GM19240 (cell line): ENCODE results near the gene MUC5B.
"Not testable (repeated sequence)": the region's sequence is repeated elsewhere in the genome, so short reads cannot be mapped to it uniquely, and the experiment has no call there.

Source experiments
- DNase-seq: peaks from one replicate; pipeline ENCODE4 v3.0.0; 2011; ENCODE audit warnings: low spot score; ENCODE audit not compliant: insufficient read length

The MUC5B gene

GRCh38 chr11:1233351-1234053 is 10.6 kb downstream of the MUC5B start:
- no peak for DNase-seq

- DNase-seq: no peak
Observed at GRCh38 chr11:1234054-1234720, 11.3 kb downstream of the MUC5B start.

GRCh38 chr11:1234771-1235305 is 12.0 kb downstream of the MUC5B start:
- no peak for DNase-seq

GRCh38 chr11:1235306-1235900 is 12.5 kb downstream of the MUC5B start:
- no peak for DNase-seq

- DNase-seq: no peak
Observed at GRCh38 chr11:1235901-1236315, 13.0 kb downstream of the MUC5B start.

- DNase-seq: no peak
Observed at GRCh38 chr11:1236316-1237127, 13.7 kb downstream of the MUC5B start.

- DNase-seq: no peak
Observed at GRCh38 chr11:1237128-1237580, 14.3 kb downstream of the MUC5B start.

- DNase-seq: no peak
Observed at GRCh38 chr11:1237851-1238250, 15.0 kb downstream of the MUC5B start.

- DNase-seq: no peak
Observed at GRCh38 chr11:1238767-1239595, 16.1 kb downstream of the MUC5B start.

GRCh38 chr11:1239596-1240205 is 16.8 kb downstream of the MUC5B start:
- no peak for DNase-seq

- DNase-seq: no peak
Observed at GRCh38 chr11:1240771-1241170, 17.9 kb downstream of the MUC5B start.

GRCh38 chr11:1241706-1242105 is 18.8 kb downstream of the MUC5B start:
- DNase-seq: no peak

GRCh38 chr11:1242289-1242688 is 19.4 kb downstream of the MUC5B start:
- no peak for DNase-seq

GRCh38 chr11:1242751-1243150 is 19.9 kb downstream of the MUC5B start:
- not testable (repeated sequence) for DNase-seq

GRCh38 chr11:1243521-1243920 is 20.7 kb downstream of the MUC5B start:
- not testable (repeated sequence) for DNase-seq

- DNase-seq: not testable (repeated sequence)
Observed at GRCh38 chr11:1244557-1244956, 21.7 kb downstream of the MUC5B start.

- DNase-seq: not testable (repeated sequence)
Observed at GRCh38 chr11:1245717-1246116, 22.9 kb downstream of the MUC5B start.

GRCh38 chr11:1246301-1246700 is 23.4 kb downstream of the MUC5B start:
- DNase-seq: not testable (repeated sequence)

GRCh38 chr11:1247026-1247425 is 24.2 kb downstream of the MUC5B start:
- DNase-seq: not testable (repeated sequence)

- DNase-seq: not testable (repeated sequence)
Observed at GRCh38 chr11:1248951-1249350, 26.1 kb downstream of the MUC5B start.
